GM15510 (cell line): Measurements from ENCODE around the gene CYB5D1.

Experiments
- POLR2A ChIP-seq: IDR thresholded peaks from 3 replicates; pipeline ENCODE4 v1.6.1; 2011; ENCODE audit warnings: borderline replicate concordance; ENCODE audit not compliant: insufficient read length; ENCODE audit errors: extremely low read depth

CYB5D1 gene

DNA sequence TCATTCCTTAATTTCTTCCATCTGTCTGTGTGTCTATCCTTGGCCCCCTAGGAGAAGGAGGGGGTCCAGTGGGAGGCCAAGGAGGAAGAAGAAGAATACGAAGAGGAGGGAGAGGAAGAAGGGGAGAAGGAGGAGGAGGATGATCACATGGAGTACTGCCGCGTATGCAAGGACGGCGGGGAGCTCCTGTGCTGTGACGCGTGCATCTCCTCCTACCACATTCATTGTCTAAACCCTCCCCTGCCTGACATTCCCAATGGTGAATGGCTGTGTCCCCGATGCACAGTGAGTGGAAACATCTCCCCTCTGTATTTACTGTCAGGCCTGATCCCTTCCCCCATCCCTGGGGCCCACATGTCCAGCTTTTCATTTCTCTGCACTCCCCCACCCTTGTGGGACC is 37.1 kb downstream of the CYB5D1 start:
- no peak for TF ChIP-seq POLR2A

DNA sequence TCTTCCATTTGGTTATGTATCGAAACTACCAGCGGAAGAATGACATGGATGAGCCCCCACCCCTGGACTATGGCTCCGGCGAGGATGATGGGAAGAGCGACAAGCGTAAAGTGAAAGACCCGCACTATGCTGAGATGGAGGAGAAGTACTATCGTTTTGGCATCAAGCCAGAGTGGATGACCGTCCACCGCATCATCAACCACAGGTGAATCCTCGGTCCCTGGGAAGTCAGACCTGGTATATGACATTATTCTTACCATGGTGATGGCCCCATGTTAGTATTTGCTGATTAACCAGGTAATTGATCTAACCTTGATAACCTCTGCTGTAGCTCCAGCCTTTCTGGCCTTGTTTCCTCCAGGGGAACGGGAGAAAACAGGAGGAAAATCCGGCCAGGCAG is 39.3 kb downstream of the CYB5D1 start:
- no peak for TF ChIP-seq POLR2A

DNA sequence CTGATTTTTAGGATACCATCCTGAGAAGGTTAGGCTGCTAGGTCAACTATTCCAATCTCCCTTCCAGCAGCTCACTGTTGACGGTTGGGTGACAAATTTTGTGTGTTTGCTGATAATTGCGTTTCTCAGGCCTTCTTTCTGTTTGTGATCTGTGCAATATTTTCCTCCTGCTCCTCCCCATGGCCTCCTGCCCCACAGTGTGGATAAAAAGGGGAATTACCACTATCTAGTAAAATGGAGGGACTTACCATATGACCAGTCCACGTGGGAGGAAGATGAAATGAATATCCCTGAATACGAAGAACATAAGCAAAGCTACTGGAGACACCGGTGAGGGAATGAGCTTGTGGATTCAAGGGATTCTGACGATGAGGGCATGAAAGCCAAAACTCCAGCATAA is 40.0 kb downstream of the CYB5D1 start:
- no peak for TF ChIP-seq POLR2A

DNA sequence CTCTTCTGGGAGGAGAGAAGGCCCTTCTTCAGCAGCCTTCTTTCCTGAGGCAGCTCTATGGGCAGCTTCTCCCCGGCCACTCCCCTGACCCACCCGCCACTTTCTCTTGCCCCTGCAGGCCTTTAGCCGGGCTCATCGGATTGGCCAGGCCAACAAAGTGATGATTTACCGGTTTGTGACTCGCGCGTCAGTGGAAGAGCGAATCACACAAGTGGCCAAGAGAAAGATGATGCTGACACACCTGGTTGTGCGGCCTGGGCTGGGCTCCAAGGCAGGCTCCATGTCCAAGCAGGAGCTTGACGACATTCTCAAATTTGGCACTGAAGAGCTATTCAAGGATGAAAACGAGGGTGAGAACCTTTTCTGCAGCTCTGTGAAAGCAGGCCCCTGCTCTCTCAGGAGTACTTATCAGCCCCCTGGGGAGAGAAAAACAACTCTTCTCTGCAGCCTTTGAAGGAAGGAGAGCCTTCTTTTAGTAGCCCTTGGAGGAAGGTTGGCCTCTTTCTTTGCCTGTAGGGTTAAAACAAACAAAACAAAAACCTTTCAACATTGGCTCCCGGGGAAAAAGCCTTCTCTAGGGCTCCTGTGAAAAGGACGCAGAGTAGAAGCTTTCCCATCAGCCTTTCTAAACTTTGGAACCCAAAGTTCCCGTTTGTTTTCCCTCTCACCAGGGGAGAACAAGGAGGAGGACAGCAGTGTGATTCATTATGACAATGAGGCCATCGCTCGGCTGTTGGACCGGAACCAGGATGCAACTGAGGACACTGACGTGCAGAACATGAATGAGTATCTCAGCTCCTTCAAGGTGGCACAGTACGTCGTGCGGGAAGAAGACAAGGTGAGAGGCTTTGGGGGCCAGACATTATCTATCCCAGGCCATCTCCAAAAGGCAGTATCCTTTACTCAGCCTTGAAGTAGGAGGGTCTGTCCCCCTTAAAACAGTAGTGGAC is 45.6 kb downstream of the CYB5D1 start:
- no peak for TF ChIP-seq POLR2A

DNA sequence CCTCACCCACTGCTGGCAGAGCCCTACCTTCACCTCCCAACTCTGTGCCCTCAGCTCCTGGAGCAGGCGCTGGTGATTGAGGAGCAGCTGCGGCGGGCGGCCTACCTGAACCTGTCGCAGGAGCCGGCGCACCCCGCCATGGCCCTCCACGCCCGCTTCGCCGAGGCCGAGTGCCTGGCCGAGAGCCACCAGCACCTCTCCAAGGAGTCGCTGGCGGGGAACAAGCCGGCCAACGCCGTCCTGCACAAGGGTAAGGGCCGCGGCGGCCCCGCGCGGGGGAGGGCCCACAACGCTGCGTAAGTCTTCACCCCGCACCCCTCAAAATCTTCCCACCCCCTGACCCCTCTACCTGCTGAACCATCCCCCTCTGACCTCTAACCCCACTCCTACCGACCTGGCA is 51.3 kb downstream of the CYB5D1 start:
- TF ChIP-seq POLR2A: no peak

DNA sequence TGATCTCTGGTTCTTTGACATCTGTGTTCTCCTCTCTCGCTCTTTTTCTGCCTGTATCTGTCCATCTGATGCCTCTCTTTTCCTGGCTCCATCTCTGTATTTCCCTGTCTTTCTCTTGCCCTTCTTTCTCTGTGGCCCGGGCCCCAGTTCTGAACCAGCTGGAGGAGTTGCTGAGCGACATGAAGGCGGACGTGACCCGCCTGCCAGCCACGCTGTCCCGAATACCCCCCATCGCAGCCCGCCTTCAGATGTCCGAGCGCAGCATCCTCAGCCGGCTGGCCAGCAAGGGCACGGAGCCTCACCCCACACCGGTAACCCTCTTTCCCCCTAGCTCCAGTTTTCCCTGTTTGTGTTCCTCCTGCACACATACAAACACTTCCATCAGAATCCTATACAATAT is 52.5 kb downstream of the CYB5D1 start:
- no peak for TF ChIP-seq POLR2A

DNA sequence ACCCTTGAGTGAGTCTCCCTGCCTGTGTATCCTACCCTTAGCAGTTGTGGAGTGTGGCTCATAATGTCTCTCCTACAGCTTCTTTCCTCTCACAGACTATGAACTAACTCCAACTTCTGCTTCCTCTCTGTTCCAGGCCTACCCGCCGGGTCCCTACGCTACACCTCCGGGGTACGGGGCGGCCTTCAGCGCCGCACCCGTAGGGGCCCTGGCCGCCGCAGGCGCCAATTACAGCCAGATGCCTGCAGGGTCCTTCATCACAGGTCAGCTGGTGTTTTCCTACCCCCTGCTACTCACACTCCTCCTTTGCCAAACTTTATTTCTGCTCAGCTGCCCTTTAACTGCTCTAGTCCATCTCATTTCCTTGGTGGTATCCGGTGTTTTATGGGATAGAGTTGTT is 52.9 kb downstream of the CYB5D1 start:
- TF ChIP-seq POLR2A: no peak

DNA sequence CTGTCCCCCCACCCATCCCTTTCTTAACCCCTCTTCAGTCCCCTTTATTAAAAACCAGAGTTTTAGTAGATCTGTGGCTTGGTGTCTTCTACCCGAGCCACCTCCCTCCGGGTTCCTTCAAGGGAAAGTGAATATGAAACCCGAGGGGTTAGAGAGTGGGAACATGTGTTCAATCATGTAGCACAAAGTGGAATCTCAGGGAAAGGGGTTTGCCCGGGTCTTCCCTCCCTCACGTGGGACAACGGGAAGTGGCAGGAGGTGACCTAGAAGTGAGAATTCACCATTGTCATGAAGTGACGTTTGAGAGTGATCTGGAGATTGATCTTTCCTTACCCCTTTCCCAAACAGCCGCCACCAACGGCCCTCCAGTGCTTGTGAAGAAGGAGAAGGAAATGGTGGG is 53.3 kb downstream of the CYB5D1 start:
- TF ChIP-seq POLR2A: no peak
